GM21381 (cell line): ENCODE data around the gene NFX1.
"Not testable (repeated sequence)": the region's sequence is repeated elsewhere in the genome, so short reads cannot be mapped to it uniquely, and the experiment has no call there.

ENCODE experiments used
- ATAC-seq: cut with Tn5 transposase; IDR thresholded peaks from one replicate; pipeline ENCODE4 v1.9.1; 2021; ENCODE audit warnings: mild to moderate bottlenecking, moderate library complexity; ENCODE audit not compliant: unreplicated experiment

The NFX1 gene

GRCh38 chr9:33351547-33351946 lies 61.2 kb downstream of the NFX1 start:
- no peak for ATAC-seq

DNA sequence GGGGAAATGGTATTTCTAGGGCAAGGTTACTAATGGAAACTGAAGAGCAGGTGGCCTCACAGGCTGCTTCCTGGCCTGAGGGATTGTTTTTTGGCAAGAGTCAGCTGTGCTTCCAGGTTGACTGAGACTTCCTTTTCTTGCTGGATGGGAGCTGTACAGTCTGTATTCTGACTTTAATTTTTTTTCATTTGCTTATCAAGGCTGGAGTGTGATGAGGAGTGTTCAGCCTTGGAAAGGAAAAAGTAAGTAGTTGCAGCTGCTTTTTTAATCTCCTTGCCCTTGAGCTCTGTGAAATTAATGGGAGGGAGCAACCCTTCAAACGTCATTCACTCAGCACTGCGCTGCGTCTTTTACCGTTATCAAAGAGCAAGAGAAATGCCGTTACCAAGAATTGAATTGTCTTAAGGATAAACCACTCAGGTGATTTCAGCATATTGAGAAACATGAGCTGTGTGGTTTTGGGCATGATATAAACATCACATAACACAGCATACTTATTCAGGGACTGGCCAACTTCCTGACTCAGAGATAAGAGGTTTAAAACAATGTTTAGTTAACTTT lies 64.4 kb downstream of the NFX1 start:
- ATAC-seq = no peak

DNA sequence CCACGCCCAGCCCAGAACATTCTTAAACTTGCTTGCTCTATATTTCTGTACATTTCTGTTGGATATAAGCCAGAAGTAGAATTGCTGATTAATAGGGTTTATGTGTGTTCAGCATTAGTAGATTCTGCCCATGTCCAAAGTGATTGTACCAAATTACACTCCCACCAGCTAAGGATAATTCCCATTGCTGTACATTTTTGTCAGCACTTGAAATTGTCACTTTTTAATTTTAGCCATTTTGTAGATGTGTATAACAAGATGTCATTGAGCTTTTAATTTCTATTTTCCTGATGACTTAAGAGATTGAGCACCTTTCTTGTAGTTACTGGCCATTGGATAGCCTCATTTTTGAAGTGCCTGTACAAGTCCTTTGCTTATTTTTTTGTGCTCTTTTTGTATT lies 65.6 kb downstream of the NFX1 start:
- ATAC-seq = no peak

GRCh38 chr9:33358641-33359040 lies 68.3 kb downstream of the NFX1 start:
- ATAC-seq = not testable (repeated sequence)

DNA sequence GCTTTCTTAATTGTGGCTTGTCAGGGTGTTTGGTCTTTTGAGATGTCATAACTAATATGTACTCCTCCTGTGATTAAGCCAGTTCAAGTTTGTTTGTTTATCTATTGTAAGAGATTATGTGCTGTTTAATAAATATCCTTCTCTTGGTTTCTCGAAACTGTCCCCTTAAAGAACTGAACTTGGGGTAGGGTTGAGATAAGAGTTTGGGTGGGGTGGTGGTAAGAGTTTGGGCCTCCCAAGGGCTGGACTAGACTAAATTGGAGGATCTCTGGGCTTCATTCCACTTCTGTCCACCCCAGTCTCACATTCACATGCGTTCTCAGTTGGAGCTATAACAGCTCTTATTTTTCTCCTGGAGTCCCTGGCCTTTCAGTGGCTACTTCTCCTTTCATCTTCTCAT lies 73.8 kb downstream of the NFX1 start:
- no peak for ATAC-seq

- not testable (repeated sequence) for ATAC-seq
Measured at GRCh38 chr9:33364814-33365213, 74.5 kb downstream of the NFX1 start.

DNA sequence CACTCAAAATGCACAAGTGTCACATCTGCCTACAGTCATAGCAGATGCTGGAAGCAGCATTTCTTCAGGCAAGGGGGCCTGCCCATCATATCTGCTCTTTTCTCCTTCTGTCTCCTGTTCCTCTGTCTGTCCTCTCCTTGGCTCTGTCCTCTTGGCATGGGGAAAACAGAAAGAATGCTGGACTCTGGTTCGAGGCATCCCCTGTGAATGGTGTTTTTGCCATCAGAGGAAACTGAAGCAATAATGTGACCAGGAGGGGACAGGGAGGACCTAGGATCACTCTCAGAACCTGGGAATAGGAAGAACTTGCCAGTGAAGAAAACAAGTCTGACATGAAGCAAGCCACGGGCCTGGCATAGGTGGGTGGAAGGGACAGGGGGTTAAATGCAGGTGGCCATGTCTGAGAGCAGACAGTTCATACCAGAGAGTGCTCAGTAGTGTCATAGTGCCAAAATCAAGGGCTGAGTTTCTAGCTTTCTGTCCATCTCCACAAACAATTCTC lies 76.7 kb downstream of the NFX1 start:
- no peak for ATAC-seq

DNA sequence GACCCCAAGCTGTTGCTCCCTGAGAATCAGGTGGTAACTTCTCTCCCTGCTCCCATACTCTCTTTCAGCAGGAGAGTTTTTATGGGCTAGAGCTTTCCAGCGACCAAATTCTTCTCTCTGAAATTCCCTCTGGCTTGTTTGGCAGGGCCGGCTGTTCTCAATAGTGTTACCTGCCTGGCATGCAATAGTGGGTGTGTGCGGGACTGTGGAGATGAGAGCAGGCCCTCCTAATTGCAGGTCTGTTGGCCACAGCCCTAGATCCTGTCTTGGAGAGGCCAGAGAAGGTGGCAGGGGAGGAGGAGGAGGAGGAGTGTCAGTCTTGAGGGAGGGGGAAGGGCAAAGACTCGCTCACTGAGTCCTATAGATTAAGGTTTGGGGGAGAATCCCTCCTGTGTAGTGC lies 82.6 kb downstream of the NFX1 start:
- no peak for ATAC-seq

DNA sequence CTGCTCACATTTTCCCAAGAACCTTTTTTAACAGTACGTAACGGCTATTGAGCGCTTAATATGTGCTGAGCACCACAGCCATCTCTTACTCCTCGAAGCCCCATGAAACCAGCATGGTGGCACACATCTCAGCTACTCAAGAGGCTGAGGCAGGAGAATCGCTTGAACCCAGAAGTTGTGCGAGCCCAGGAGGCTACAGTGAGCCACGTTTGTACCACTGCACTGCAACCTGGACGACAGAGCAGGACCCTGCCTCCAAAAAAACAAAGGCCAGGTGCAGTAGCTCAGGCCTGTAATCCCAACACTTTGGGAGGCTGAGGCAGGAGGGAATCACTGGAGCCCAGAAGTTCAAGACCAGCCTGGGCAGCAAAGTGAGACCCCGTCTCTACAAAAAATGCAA lies 83.9 kb downstream of the NFX1 start:
- ATAC-seq = no peak

GRCh38 chr9:33374634-33375237 lies 84.4 kb downstream of the NFX1 start:
- ATAC-seq = peak; percentile 57

GRCh38 chr9:33375238-33375840 lies 85.0 kb downstream of the NFX1 start:
- ATAC-seq = no peak

GRCh38 chr9:33375841-33376321 lies 85.6 kb downstream of the NFX1 start:
- ATAC-seq = no peak

GRCh38 chr9:33377089-33377715 lies 86.9 kb downstream of the NFX1 start:
- ATAC-seq = no peak

DNA sequence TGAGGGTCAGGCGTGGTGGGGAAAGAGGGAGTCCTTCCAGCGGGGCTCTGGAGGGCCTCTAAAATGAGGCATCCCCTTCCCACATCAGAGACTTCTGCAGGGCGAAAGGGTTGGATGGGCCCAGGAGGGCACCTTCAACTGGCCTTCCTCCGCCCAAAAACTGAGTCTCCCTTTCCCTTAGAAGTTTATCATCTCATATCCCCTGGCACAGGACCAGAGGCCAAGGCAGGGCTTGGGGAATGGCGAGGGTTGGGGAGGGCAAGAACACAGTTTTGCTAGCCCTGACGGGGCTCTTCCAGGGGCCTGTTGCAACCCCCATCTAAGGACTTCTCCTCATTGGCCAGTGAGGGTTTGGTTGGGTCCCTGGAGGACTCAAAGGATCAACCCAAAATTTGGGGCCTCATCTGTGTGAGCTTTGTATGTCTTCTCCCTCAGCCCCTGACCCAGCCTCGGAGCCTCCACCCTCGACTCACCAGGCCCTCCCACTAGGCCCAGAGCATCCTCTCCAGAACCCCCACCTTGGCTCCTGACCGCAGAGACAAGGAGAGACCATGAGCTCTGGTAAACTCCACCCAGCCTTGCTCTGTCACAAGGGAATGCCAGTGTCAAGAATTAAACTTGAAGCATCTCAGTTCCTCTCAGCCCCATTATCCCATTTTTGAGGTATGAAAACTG lies 87.9 kb downstream of the NFX1 start:
- ATAC-seq = no peak

- no peak for ATAC-seq
Measured at GRCh38 chr9:33379666-33380389, 89.5 kb downstream of the NFX1 start.

DNA sequence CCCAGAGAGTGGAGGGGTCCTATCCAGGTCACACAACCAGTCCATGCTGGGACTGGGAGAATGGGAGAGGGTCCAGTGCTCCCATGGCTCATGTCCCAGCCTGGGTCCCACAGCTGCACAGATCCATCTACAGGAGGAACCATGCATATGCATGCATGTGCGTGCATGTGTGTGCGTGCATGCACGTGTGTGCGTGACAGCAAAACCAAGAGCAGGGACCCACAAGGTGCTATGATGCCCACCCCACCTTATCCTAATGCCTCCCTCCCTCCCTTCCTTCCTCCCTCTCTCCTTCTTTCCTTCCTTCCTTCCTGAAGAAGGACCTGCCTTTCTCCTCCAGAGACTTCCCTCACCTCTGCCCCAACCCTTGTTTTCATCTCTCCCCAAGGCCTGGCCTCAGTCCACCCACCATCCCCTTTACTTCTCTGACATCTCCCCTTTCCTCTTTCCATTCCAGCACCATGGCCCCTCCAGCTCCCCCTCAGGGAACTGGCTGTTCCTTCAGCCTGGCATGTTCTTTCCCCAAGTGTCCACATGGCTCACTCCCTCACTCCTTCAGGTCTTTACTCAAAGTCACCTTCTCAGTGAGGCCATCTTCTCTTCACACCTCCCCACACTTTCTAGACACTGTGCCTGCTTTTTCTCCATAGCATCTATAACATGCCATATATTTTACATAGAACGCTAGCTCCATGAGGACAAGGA lies 90.2 kb downstream of the NFX1 start:
- no peak for ATAC-seq

DNA sequence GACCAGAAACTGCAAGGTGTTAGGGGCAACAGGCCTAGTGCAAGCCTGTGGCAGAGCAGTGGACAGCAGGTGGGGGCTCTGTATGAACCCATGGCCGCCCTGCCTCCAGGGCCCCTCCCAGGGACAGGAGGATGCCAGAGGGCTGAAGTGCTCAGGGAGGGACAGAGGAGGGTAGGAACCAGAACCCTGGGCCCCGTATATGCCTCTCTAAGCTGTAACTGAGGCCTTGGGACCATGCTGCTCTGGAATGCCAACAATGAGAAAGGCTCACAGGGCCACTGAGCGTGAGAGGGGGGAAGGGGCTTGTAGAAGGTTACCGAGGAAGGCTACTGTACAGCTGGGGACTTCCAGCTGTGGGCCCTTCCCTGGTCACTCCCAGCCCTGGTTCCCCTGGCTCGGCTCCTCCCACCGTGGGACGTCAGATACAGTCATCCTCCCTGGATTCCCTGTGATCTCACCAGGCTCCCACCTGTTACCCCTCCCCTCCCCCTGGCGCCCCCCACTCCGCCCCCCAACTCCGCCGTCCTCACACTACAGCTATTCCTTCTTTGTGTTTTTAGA lies 91.0 kb downstream of the NFX1 start:
- ATAC-seq = no peak

- ATAC-seq = not testable (repeated sequence)
Measured at GRCh38 chr9:33382397-33382796, 92.1 kb downstream of the NFX1 start.

GRCh38 chr9:33383396-33383795 lies 93.1 kb downstream of the NFX1 start:
- not testable (repeated sequence) for ATAC-seq

GRCh38 chr9:33385536-33385935 lies 95.2 kb downstream of the NFX1 start:
- not testable (repeated sequence) for ATAC-seq
